Subcutaneous abdominal adipose tissue (tissue), 5 donors: ENCODE measurements around the gene MAP4K5.

Experiments
- H3K27ac ChIP-seq: one replicate; pipeline ENCODE4 v1.7.0; 2013; ENCODE audit warnings: low read depth, mild to moderate bottlenecking, inconsistent platforms, low read length, moderate library complexity
- H3K27me3 ChIP-seq, 5 donors: one replicate each; pipeline ENCODE4 v1.7.0; 2013; ENCODE audit warnings: low read length in 5 of 5, inconsistent platforms in 1 of 5; ENCODE audit not compliant: control insufficient read depth in 5 of 5, insufficient read depth in 4 of 5
- H3K36me3 ChIP-seq, 5 donors: one replicate each; pipeline ENCODE4 v1.7.0; 2013; ENCODE audit warnings: low read length in 5 of 5; ENCODE audit not compliant: control insufficient read depth in 5 of 5, insufficient read depth in 5 of 5
- H3K4me1 ChIP-seq, 5 donors: one replicate each; pipeline ENCODE4 v1.7.0; 2013; ENCODE audit warnings: low read length in 5 of 5, mild to moderate bottlenecking in 3 of 5, moderate library complexity in 1 of 5; ENCODE audit not compliant: control insufficient read depth in 5 of 5, insufficient read depth in 5 of 5
- H3K4me3 ChIP-seq, 5 donors: one replicate each; pipeline ENCODE4 v1.7.0; 2013; ENCODE audit warnings: low read length in 5 of 5, low read depth in 1 of 5
- H3K9ac ChIP-seq, 5 donors: one replicate each; pipeline ENCODE4 v1.7.0; 2013; ENCODE audit warnings: low read length in 5 of 5, mild to moderate bottlenecking in 4 of 5, moderate library complexity in 3 of 5
- H3K9me3 ChIP-seq, 5 donors: one replicate each; pipeline ENCODE4 v1.7.0; 2013; ENCODE audit warnings: low read length in 5 of 5; ENCODE audit not compliant: control insufficient read depth in 5 of 5
- donor health status: healthy.
- donor health status: healthy.
- donor health status: healthy.
- donor health status: healthy.
- donor health status: healthy.

The MAP4K5 gene

GRCh38 chr14:50532502-50533240 is at the start of gene MAP4K5:
Gene MAP4K5 (minus strand): TSS chr14:50532569. CDS start chr14:50532049, 520 bp downstream.
- peak within 1 kb of the TSS; percentile 81 to 92 (median 86) for H3K4me3 ChIP-seq
- peaks cover 6 to 37% (median 27%) of the 10 kb centered on the region in 5 donors for H3K4me1 ChIP-seq
- no peaks in the 10 kb centered on the region for H3K27me3 ChIP-seq
- H3K27ac ChIP-seq, result peak within 1 kb of the TSS; percentile 93
- no peaks in the 10 kb centered on the region for H3K36me3 ChIP-seq
- H3K9ac ChIP-seq, result peak within 1 kb of the TSS; percentile 50 to 93 (median 87)
- no peaks in the 10 kb centered on the region for H3K9me3 ChIP-seq

DNA sequence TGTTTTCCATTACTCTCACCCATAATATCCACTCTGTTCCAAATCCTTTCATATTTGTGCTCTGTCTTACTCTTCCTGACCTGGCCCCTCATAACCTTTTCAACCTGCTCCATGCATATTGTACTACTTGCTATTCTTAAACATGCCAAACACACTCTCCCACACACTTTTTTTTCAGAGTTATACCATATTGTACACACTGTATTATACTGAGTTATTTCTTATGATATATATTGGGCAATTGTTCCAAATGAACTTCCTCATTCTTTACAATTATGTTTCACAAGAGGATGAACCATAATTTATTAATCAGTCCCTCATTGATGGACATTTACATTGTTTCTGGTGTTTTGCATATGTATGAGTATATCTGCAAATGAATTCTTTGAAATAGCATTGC is 46.1 kb upstream of the MAP4K5 start:
- Histone ChIP-seq H3K4me3 (no peak overlapping the region), H3K27ac (no peak overlapping the region), H3K9ac (no peak overlapping the region), H3K9me3 (no peaks in the 10 kb centered on the region), H3K27me3 (no peaks in the 10 kb centered on the region), H3K4me1 (no peaks in the 10 kb centered on the region), H3K36me3 (no peaks in the 10 kb centered on the region)

GRCh38 chr14:50577982-50578381 is 45.6 kb upstream of the MAP4K5 start:
- H3K4me1 ChIP-seq, result no peaks in the 10 kb centered on the region
- H3K36me3 ChIP-seq, result no peaks in the 10 kb centered on the region
- H3K4me3 ChIP-seq, result no peak overlapping the region
- no peaks in the 10 kb centered on the region for H3K9me3 ChIP-seq
- no peak overlapping the region for H3K9ac ChIP-seq
- no peak overlapping the region for H3K27ac ChIP-seq
- no peaks in the 10 kb centered on the region for H3K27me3 ChIP-seq

DNA sequence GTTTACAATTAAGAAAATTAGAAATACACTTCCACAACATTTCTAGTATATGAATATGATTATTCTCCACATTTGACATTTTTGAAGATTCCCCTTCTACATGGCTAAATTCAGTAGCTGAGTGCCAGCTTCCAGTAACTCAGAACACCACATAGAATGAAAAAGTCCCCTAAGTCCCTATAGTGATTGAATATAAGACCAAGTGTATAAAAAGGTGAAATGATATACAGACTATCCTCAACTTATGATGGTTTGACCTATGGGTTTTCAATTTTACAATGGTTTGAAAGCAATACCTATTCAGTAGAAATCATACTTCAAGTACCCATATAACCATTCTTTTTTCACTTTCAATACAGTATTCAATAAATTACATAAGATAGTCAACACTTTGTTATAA is 43.4 kb upstream of the MAP4K5 start:
- Histone ChIP-seq H3K27me3 (no peaks in the 10 kb centered on the region), H3K9me3 (peaks cover 0 to 14% (median 5%) of the 10 kb centered on the region in 5 donors), H3K27ac (no peak overlapping the region), H3K4me1 (no peaks in the 10 kb centered on the region), H3K9ac (no peak overlapping the region), H3K36me3 (no peaks in the 10 kb centered on the region), H3K4me3 (no peak overlapping the region)

DNA sequence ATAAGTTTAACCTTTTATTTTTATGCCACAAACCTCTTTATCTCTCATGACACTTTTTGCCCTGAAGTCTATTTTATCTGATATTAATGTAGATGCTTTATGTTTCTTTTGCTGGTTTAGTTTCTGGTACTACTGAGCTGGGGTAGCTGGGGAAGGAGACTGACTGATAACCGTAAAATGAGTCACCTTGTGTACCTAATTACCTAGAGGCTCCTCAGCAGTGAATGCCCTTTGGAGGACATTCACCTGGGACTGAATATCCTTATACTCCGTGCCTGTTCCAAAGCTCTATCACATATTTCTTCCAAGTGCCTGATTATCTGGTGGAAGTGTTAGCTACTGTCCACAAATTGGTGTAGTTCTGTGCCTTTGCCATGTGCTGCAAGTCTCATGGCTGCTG is 41.5 kb upstream of the MAP4K5 start:
- Histone ChIP-seq H3K36me3 (no peaks in the 10 kb centered on the region), H3K27ac (no peak overlapping the region), H3K9me3 (peaks cover 7 to 32% (median 18%) of the 10 kb centered on the region in 5 donors), H3K4me3 (no peak overlapping the region), H3K9ac (no peak overlapping the region), H3K4me1 (no peaks in the 10 kb centered on the region), H3K27me3 (no peaks in the 10 kb centered on the region)

- Histone ChIP-seq H3K36me3 (no peaks in the 10 kb centered on the region), H3K4me3 (no peak overlapping the region), H3K9ac (no peak overlapping the region), H3K4me1 (no peaks in the 10 kb centered on the region), H3K9me3 (peaks cover 7 to 37% (median 22%) of the 10 kb centered on the region in 5 donors), H3K27me3 (no peaks in the 10 kb centered on the region), H3K27ac (no peak overlapping the region)
These were observed 37.4 kb upstream of the MAP4K5 start for GRCh38 chr14:50569714-50570274.

DNA sequence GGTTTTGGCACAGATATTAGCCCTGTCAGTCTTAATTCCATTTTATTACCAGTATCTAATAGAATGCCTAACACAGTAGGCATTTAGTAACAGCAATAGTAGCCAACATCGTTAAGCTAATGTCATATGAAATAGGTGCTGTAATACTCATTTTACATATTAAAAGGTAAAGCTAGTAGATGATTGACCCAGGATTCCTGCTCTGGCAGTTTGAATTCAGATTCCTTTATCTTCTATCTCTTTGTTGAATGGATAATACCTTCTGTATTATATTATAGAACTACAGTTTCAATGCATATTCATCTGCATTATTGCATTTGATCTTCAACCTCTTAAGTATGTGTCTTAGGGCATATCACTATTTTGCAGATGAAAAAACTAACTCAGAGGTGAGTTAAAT is 30.5 kb upstream of the MAP4K5 start:
- Histone ChIP-seq H3K4me1 (peaks cover 0 to 19% (median 12%) of the 10 kb centered on the region in 5 donors), H3K9me3 (no peaks in the 10 kb centered on the region), H3K4me3 (no peak overlapping the region), H3K27ac (no peak overlapping the region), H3K27me3 (peaks cover 0 to 5% (median 0%) of the 10 kb centered on the region in 5 donors), H3K36me3 (no peaks in the 10 kb centered on the region), H3K9ac (no peak overlapping the region)

GRCh38 chr14:50560931-50561285 is 28.5 kb upstream of the MAP4K5 start:
- peak overlapping the region; percentile 77 for H3K27ac ChIP-seq
- H3K4me1 ChIP-seq, result peaks cover 0 to 19% (median 12%) of the 10 kb centered on the region in 5 donors
- H3K36me3 ChIP-seq, result no peaks in the 10 kb centered on the region
- peak overlapping the region; percentile 77 to 94 (median 93) for H3K4me3 ChIP-seq
- peaks cover 0 to 5% (median 0%) of the 10 kb centered on the region in 5 donors for H3K27me3 ChIP-seq
- H3K9ac ChIP-seq, result peak overlapping the region in 4 of 5 donors; percentile 60 to 71 (median 61)
- H3K9me3 ChIP-seq, result no peaks in the 10 kb centered on the region

GRCh38 chr14:50559990-50560930 is 27.9 kb upstream of the MAP4K5 start, which contains the start of gene ATL1:
Gene ATL1 (plus strand): TSS chr14:50560145. CDS start chr14:50560266, 121 bp downstream.
- Histone ChIP-seq H3K27me3 (peaks cover 0 to 5% (median 0%) of the 10 kb centered on the region in 5 donors), H3K4me3 (peak within 1 kb of the TSS; percentile 77 to 94 (median 93)), H3K36me3 (no peaks in the 10 kb centered on the region), H3K27ac (peak within 1 kb of the TSS; percentile 77), H3K9me3 (no peaks in the 10 kb centered on the region), H3K4me1 (peaks cover 0 to 19% (median 12%) of the 10 kb centered on the region in 5 donors), H3K9ac (peak within 1 kb of the TSS; percentile 60 to 71 (median 62))
